ENCODE results near the gene BMP4.
"Not testable (repeated sequence)": the region's sequence is repeated elsewhere in the genome, so short reads cannot be mapped to it uniquely, and the experiment has no call there.

Gene BMP4

GRCh38 chr14:53999061-53999488 lies 42.5 kb upstream of the BMP4 start:
- H3K4me3 ChIP-seq (ENCODE audit: low read depth in 1 of 2, low read length in 1 of 2), result no peak overlapping the region
- H3K27me3 ChIP-seq, result no peaks in the 10 kb centered on the region
- no peak for TF ChIP-seq CTCF (IDR thresholded peaks at IDR 0.05)
- H3K9me3 ChIP-seq, result no peaks in the 10 kb centered on the region
- H3K27ac ChIP-seq, result no peak overlapping the region
- H3K36me3 ChIP-seq, result no peaks in the 10 kb centered on the region
- H3K4me1 ChIP-seq (ENCODE audit: control insufficient read depth in 1 of 2, insufficient read depth in 1 of 2, low read depth in 1 of 2, low read length in 1 of 2), result no peaks in the 10 kb centered on the region

GRCh38 chr14:53996041-53996440 lies 39.4 kb upstream of the BMP4 start:
- Histone ChIP-seq H3K27ac (no peak overlapping the region), H3K9me3 (no peaks in the 10 kb centered on the region), H3K36me3 (no peaks in the 10 kb centered on the region), H3K4me1 (ENCODE audit: control insufficient read depth in 1 of 2, insufficient read depth in 1 of 2, low read depth in 1 of 2, low read length in 1 of 2) (no peaks in the 10 kb centered on the region), H3K27me3 (no peaks in the 10 kb centered on the region), H3K4me3 (ENCODE audit: low read depth in 1 of 2, low read length in 1 of 2) (no peak overlapping the region)
- no peak for TF ChIP-seq CTCF (IDR thresholded peaks at IDR 0.05)

- Histone ChIP-seq H3K36me3 (no peaks in the 10 kb centered on the region), H3K9me3 (no peaks in the 10 kb centered on the region), H3K27ac (no peak overlapping the region), H3K27me3 (no peaks in the 10 kb centered on the region), H3K4me3 (ENCODE audit: low read depth in 1 of 2, low read length in 1 of 2) (no peak overlapping the region), H3K4me1 (ENCODE audit: control insufficient read depth in 1 of 2, insufficient read depth in 1 of 2, low read depth in 1 of 2, low read length in 1 of 2) (no peaks in the 10 kb centered on the region)
- no peak for TF ChIP-seq CTCF (IDR thresholded peaks at IDR 0.05)
Observed at GRCh38 chr14:53993920-53994607, 37.4 kb upstream of the BMP4 start.

- Histone ChIP-seq H3K36me3 (no peaks in the 10 kb centered on the region), H3K27ac (no peak overlapping the region), H3K9me3 (no peaks in the 10 kb centered on the region), H3K4me3 (ENCODE audit: low read depth in 1 of 2, low read length in 1 of 2) (no peak overlapping the region), H3K27me3 (no peaks in the 10 kb centered on the region), H3K4me1 (ENCODE audit: control insufficient read depth in 1 of 2, insufficient read depth in 1 of 2, low read depth in 1 of 2, low read length in 1 of 2) (no peaks in the 10 kb centered on the region)
- TF ChIP-seq CTCF (IDR thresholded peaks at IDR 0.05), result no peak
Observed at GRCh38 chr14:53990978-53991377, 34.4 kb upstream of the BMP4 start.

- H3K27ac ChIP-seq; H3K9me3 ChIP-seq; H3K4me1 ChIP-seq (ENCODE audit: control insufficient read depth in 1 of 2, insufficient read depth in 1 of 2, low read depth in 1 of 2, low read length in 1 of 2): not testable (repeated sequence)
Observed at GRCh38 chr14:53986718-53987117, 30.1 kb upstream of the BMP4 start.

GRCh38 chr14:53984958-53985357 lies 28.3 kb upstream of the BMP4 start:
- not testable (repeated sequence) for H3K9me3 ChIP-seq; H3K27ac ChIP-seq; H3K4me3 ChIP-seq (ENCODE audit: low read depth in 1 of 2, low read length in 1 of 2); H3K4me1 ChIP-seq (ENCODE audit: control insufficient read depth in 1 of 2, insufficient read depth in 1 of 2, low read depth in 1 of 2, low read length in 1 of 2); H3K27me3 ChIP-seq; H3K36me3 ChIP-seq

More at GRCh38 chr14:53986718-53987117, 30.1 kb upstream of the BMP4 start:
- H3K4me3 ChIP-seq (ENCODE audit: low read depth in 1 of 2, low read length in 1 of 2); H3K36me3 ChIP-seq; H3K27me3 ChIP-seq: not testable (repeated sequence)

Data from neutrophil (primary cell).